Measurements from ENCODE around the gene TK1.

TK1 gene

DNA sequence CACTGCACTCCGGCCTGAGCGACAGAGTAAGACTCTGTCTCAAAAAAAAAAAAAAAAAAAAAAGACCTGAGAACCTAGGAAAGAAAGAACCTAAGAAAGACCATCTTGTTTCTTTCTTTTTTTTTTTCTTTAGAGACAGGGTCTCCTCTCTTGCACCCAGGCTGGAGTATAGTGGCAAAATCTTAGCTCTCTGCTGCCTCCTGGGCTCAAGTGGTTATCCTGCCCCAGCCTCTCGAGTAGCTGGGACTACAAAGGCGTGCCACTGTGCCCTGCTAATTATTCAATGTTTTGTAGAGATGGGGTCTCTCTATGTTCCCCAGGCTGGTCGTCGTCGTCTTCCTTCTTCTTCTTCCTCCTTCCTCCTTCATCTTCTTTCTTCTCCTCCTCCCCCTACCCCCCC is 19.4 kb upstream of the TK1 start:
- Histone ChIP-seq H3K4me3 (replicated peaks; ENCODE audit: insufficient read depth, low read length) (no peak overlapping the region), H3K27me3 (ENCODE audit: insufficient read depth, poor library complexity, severe bottlenecking) (no peaks in the 10 kb centered on the region), H3K27ac (replicated peaks) (no peak overlapping the region)
- TF ChIP-seq, protein P1, sequence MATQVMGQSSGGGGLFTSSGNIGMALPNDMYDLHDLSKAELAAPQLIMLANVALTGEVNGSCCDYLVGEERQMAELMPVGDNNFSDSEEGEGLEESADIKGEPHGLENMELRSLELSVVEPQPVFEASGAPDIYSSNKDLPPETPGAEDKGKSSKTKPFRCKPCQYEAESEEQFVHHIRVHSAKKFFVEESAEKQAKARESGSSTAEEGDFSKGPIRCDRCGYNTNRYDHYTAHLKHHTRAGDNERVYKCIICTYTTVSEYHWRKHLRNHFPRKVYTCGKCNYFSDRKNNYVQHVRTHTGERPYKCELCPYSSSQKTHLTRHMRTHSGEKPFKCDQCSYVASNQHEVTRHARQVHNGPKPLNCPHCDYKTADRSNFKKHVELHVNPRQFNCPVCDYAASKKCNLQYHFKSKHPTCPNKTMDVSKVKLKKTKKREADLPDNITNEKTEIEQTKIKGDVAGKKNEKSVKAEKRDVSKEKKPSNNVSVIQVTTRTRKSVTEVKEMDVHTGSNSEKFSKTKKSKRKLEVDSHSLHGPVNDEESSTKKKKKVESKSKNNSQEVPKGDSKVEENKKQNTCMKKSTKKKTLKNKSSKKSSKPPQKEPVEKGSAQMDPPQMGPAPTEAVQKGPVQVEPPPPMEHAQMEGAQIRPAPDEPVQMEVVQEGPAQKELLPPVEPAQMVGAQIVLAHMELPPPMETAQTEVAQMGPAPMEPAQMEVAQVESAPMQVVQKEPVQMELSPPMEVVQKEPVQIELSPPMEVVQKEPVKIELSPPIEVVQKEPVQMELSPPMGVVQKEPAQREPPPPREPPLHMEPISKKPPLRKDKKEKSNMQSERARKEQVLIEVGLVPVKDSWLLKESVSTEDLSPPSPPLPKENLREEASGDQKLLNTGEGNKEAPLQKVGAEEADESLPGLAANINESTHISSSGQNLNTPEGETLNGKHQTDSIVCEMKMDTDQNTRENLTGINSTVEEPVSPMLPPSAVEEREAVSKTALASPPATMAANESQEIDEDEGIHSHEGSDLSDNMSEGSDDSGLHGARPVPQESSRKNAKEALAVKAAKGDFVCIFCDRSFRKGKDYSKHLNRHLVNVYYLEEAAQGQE (IDR thresholded peaks at IDR 0.05; ENCODE audit: insufficient replicate concordance, low read depth): no peak
- TF ChIP-seq POLR2AphosphoS5 (IDR thresholded peaks at IDR 0.05; ENCODE audit: low read depth) (no peak), SPI1 (IDR thresholded peaks at IDR 0.05; ENCODE audit: borderline replicate concordance, low read depth) (no peak), CTCF (IDR thresholded peaks at IDR 0.05; ENCODE audit: insufficient read depth, low read length) (no peak), GABPA (IDR thresholded peaks at IDR 0.05; ENCODE audit: low read depth) (no peak)
- DNase-seq (ENCODE audit: low read depth in 1 of 2, low spot score in 1 of 2): no peak

GRCh38 chr17:78205124-78205775 is 18.4 kb upstream of the TK1 start:
- Histone ChIP-seq H3K4me3 (replicated peaks; ENCODE audit: insufficient read depth, low read length) (no peak overlapping the region), H3K27ac (replicated peaks) (no peak overlapping the region), H3K27me3 (ENCODE audit: insufficient read depth, poor library complexity, severe bottlenecking) (no peaks in the 10 kb centered on the region)
- no peak for DNase-seq (ENCODE audit: low read depth in 1 of 2, low spot score in 1 of 2)
- TF ChIP-seq, protein P1 (IDR thresholded peaks at IDR 0.05; ENCODE audit: insufficient replicate concordance, low read depth): no peak
- TF ChIP-seq CTCF (IDR thresholded peaks at IDR 0.05; ENCODE audit: insufficient read depth, low read length) (no peak), GABPA (IDR thresholded peaks at IDR 0.05; ENCODE audit: low read depth) (no peak), POLR2AphosphoS5 (IDR thresholded peaks at IDR 0.05; ENCODE audit: low read depth) (no peak), SPI1 (IDR thresholded peaks at IDR 0.05; ENCODE audit: borderline replicate concordance, low read depth) (no peak)

DNA sequence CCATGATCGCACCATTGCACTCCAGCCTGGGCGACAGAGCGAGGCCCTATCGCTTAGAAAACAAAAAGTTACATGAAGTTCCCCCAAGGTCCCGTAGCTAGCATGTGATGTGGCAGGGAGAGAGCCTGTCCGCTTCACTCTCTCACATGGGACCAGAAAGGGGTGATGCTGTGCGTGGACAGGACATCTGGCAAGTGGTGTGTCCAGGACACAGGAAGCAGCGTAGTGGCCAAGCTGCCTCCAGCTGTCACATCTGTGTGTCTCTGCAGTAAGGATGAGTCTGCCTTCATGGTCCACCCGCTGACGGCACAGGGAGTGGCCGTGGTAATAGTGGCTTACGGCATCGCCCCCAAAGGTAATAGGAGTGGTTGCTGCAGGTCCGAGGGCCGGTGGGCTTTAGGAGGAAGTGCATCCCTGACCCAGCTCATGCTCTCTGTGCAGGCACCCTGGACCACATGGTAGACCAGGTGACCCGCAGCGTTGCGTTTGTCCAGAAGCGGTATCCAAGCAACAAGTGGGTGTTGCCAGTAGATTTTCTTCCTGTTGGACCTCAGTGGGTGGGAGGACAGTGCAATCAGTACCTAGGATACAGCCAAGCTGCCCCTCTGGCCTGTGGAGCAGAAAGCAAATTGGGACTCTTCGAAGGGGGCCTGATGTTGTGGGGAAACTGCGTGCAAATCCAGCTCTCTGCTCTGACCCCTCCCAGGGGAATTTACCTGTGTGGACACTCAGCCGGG is 17.7 kb upstream of the TK1 start:
- TF ChIP-seq CTCF (IDR thresholded peaks at IDR 0.05; ENCODE audit: insufficient read depth, low read length) (no peak), POLR2AphosphoS5 (IDR thresholded peaks at IDR 0.05; ENCODE audit: low read depth) (no peak), GABPA (IDR thresholded peaks at IDR 0.05; ENCODE audit: low read depth) (no peak), SPI1 (IDR thresholded peaks at IDR 0.05; ENCODE audit: borderline replicate concordance, low read depth) (no peak)
- TF ChIP-seq, protein P1 (IDR thresholded peaks at IDR 0.05; ENCODE audit: insufficient replicate concordance, low read depth): no peak
- no peak for DNase-seq (ENCODE audit: low read depth in 1 of 2, low spot score in 1 of 2)
- Histone ChIP-seq H3K4me3 (replicated peaks; ENCODE audit: insufficient read depth, low read length) (no peak overlapping the region), H3K27me3 (ENCODE audit: insufficient read depth, poor library complexity, severe bottlenecking) (no peaks in the 10 kb centered on the region), H3K27ac (replicated peaks) (no peak overlapping the region)
